Activated CD8-positive, alpha-beta memory T cell treated with anti-CD3 and anti-CD28 coated beads, Interleukin-2, amount 10 ng/mL, durations not matched to agents 7 days and 5 days (primary cell): ENCODE data around the gene SORCS2. TPM values are rescaled to one million over a fixed set of nuclear protein-coding genes. Genes with fewer than 3 reads are reported as not detected.

Experiments
- ATAC-seq: fragments of 150-1000 bp; cut with Tn5 transposase; one replicate; pipeline ENCODE4 v1.10.0; 2021; ENCODE audit warnings: moderate library complexity
- CTCF ChIA-PET: fragments of 350-600 bp; sonication (Branson Sonifier 250); formaldehyde crosslinking; loops from one replicate; lab custom pipeline; 2021; ENCODE audit warnings: antibody characterized with exemption; lab: Charles Lee
- DNase-seq: peaks from one replicate; pipeline ENCODE4 v3.0.0-alpha.2; 2020
- H3K27ac Mint-ChIP-seq: one replicate; pipeline ENCODE4 v1.8.0; 2021; ENCODE audit warnings: mild to moderate bottlenecking, mixed read lengths
- H3K27me3 Mint-ChIP-seq: one replicate; pipeline ENCODE4 v1.8.0; 2021; ENCODE audit warnings: mixed read lengths
- H3K36me3 Mint-ChIP-seq: one replicate; pipeline ENCODE4 v1.8.0; 2021; ENCODE audit warnings: mild to moderate bottlenecking, mixed read lengths
- H3K4me1 Mint-ChIP-seq: one replicate; pipeline ENCODE4 v1.8.0; 2021; ENCODE audit warnings: mixed read lengths
- H3K4me3 Mint-ChIP-seq: one replicate; pipeline ENCODE4 v1.8.0; 2021; ENCODE audit warnings: mild to moderate bottlenecking, moderate library complexity, mixed read lengths
- H3K9me3 Mint-ChIP-seq: one replicate; pipeline ENCODE4 v1.8.0; 2022; ENCODE audit warnings: low read depth, mixed read lengths
- total RNA-seq, 2 experiments: library from RNA; stranded (reverse); gene quantifications; one replicate each; pipeline ENCODE4 v1.2.3, GENCODE V29; 2021

Gene SORCS2
- total RNA-seq, 2 experiments from 2014 or later, result 0.05 to 0.06 TPM

DNA sequence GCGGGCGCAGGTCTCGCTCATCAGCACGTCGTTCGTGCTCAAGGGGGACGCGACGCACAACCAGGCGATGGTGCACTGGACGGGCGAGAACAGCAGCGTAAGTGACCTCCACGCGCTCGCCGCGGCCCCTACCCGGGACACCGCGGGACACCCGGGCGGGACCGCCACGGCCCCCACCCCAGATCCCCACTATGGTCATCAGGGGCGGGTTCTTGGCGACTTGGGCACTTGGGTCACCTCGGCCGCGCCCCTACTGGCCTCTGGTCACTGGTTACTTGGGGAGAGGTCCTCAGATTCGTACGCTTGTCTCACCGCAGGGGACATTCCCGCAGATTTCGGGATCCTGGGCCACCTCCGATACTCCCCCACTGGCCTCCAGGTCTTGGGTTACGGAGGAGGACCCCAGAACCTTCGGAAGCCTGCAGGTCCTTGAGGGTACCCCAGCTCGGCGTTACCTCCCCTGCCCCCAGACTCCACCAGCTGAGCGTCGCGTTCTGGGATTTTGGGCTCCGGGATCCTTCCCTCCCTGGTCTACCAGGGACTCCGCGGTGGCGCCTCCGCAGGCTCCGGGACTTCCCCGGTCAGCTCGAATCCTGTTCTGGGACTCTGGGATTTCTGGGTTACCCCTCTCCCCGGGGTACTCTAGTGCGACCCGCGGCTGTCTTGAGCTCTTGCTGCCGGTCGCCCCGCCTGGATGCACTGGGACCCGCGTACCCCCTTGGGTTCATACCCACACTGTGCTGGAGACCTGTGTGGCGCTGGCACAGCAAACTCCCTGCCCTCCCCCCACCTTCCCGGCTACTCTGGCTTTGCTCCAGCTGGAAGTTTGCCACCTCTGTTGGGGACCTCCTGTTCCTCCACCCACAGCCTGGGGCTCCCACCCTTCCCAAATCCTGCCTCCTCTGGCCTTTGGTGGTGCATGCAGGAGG, 956 bp downstream of the SORCS2 start:
- Mint-ChIP-seq H3K9me3 (no peaks in the 10 kb centered on the region), H3K36me3 (no peaks in the 10 kb centered on the region), H3K27me3 (peaks cover 76% of the 10 kb centered on the region), H3K4me3 (no peak overlapping the region), H3K27ac (no peak overlapping the region), H3K4me1 (no peaks in the 10 kb centered on the region)
- ATAC-seq (no peak), DNase-seq (no peak)
- CTCF ChIA-PET, result interaction anchor here (0.8 to 1.0 kb wide), 2 partner anchors 8 to 609 kb away, joined by 3 read pairs; no protein-coding TSS in a partner anchor

DNA sequence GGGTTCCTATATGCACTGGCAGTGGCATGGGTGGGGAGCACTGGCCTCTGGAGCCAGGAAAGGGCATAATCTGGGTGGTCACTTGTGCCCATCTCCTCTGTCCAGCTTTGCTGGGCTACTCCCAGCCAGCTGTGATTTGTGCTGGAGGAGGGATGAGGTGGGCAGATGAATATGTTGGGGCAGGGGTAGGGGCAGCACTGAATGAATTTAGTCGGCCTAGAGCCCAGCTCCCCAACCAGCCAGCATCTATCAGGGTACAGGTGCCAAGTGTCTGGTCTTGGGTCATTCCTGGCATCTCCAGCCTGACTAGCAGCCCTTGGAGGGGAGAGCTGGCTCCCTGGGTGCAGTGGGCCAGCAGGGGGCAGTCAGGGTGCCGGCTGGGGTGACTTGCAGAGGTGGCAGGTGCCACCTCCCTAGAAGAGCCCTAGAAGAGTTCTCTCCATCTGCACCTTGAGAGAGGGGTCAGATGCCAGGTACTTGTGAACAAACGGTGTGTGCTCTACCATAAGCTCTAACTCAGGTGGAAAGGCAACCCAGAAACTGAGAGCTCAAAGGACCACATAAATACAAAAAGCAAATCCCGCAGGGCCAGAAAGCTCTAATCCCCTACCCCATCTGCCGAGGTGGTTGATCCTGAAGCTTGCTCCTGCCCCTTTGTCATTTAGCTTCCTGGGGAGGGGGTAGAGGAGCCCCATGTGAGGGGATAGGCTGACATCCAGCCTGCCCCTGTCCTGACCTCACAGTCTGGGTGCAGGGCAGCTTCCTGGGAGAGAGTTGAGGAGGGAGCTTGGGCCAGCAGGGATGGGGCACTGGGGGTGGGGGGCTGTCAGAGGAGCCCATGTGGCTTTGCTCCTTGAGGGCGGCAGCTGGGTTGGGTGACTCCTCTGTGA, 2.2 kb downstream of the SORCS2 start:
- H3K9me3 Mint-ChIP-seq, result no peaks in the 10 kb centered on the region
- no peak overlapping the region for H3K4me3 Mint-ChIP-seq
- H3K27ac Mint-ChIP-seq, result no peak overlapping the region
- CTCF ChIA-PET, result interaction anchor here (0.8 to 1.3 kb wide), 2 partner anchors 608 to 793 kb away, joined by 3 read pairs; no protein-coding TSS in a partner anchor
- ATAC-seq (no peak), DNase-seq (no peak)
- no peaks in the 10 kb centered on the region for H3K4me1 Mint-ChIP-seq
- H3K36me3 Mint-ChIP-seq, result no peaks in the 10 kb centered on the region
- H3K27me3 Mint-ChIP-seq, result peaks cover 64% of the 10 kb centered on the region

DNA sequence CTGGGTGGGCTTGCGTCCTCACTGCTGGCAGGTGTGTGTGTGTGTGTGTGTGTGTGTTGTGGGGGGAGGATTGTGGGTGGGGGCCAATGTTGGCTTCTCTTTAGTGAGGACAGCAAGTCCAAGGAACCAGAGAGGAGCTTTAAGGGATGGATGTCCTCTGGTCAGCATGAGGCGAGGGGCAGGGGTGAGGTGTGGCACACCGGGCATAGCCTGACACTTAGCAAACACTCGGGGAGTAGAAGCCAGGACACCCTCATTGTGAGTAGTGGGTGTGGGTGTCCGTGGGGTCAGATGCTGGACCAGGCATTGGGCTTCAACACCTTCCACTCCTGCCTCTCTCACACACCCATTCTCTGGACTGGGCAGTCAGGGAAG, 2.8 kb downstream of the SORCS2 start:
- Mint-ChIP-seq H3K4me3 (no peak overlapping the region), H3K4me1 (no peaks in the 10 kb centered on the region), H3K9me3 (no peaks in the 10 kb centered on the region), H3K27me3 (peaks cover 58% of the 10 kb centered on the region), H3K36me3 (no peaks in the 10 kb centered on the region), H3K27ac (no peak overlapping the region)
- CTCF ChIA-PET, result interaction anchor here (1.3 kb wide), 1 partner anchor 792 kb away, joined by 3 read pairs; no protein-coding TSS in a partner anchor
- no peak for DNase-seq
- no peak for ATAC-seq

DNA sequence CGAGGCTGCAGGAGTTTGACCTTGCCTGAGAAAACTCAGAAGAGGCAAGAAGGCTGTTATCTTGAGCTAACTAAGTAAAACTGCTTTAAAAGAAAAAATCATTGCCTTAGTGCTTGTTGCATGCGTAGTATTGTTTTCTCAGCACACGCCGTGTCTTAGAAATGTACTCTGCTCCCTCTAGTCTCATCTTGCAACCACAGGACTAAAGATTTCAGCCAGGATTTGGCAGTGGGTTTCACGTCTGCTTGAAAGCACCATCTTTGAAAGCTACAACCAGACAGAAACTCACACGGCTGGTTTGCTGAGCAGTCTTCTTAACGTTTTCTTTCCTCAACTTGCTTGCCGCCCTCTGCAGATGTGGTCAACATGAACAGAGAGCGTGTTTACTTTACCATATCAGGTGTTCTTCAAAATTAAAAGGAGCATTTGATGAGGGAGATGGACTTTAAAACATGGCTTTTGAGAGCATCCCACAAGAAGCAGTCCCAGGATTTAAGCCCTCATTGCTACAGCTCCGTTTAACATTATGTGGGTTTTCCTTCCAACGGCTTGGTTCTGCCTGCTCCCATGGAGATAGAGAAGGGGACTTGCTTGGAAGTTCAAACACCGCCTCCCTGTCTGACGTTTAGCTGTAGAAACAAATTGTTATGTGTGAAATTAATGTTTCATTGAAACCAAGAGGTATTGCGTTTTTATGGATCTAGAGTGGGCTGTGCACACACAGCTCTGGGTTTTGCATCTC, 3.4 kb downstream of the SORCS2 start:
- Mint-ChIP-seq H3K9me3 (no peaks in the 10 kb centered on the region), H3K4me3 (no peak overlapping the region), H3K4me1 (no peaks in the 10 kb centered on the region), H3K27ac (no peak overlapping the region), H3K36me3 (no peaks in the 10 kb centered on the region), H3K27me3 (peaks cover 54% of the 10 kb centered on the region)
- no peak for ATAC-seq
- DNase-seq, result no peak
- CTCF ChIA-PET, result interaction anchor here (1.3 kb wide), 1 partner anchor 791 kb away, joined by 3 read pairs; no protein-coding TSS in a partner anchor

DNA sequence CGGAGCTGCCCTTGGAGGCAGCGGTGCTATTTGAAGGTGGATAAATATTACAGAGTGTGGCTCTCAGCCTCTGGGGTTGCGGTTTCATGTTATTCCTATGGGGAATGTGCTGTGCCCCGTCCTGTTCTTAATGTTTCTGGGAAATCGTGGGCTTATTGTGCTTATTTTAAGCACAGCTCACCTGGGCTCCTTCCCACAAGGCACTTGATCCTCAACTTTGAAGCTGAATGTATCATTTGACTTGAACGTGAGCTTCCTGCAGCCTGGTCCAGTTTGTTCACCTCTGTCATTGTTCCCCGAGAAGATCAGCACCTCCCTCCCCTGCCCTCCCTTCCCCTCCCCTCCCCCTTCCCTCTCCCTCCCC, 3.9 kb downstream of the SORCS2 start:
- H3K9me3 Mint-ChIP-seq, result no peaks in the 10 kb centered on the region
- H3K36me3 Mint-ChIP-seq, result no peaks in the 10 kb centered on the region
- H3K27ac Mint-ChIP-seq, result no peak overlapping the region
- ATAC-seq, result no peak
- CTCF ChIA-PET, result no interaction called here
- peaks cover 52% of the 10 kb centered on the region for H3K27me3 Mint-ChIP-seq
- H3K4me1 Mint-ChIP-seq, result no peaks in the 10 kb centered on the region
- no peak overlapping the region for H3K4me3 Mint-ChIP-seq
- DNase-seq, result no peak

DNA sequence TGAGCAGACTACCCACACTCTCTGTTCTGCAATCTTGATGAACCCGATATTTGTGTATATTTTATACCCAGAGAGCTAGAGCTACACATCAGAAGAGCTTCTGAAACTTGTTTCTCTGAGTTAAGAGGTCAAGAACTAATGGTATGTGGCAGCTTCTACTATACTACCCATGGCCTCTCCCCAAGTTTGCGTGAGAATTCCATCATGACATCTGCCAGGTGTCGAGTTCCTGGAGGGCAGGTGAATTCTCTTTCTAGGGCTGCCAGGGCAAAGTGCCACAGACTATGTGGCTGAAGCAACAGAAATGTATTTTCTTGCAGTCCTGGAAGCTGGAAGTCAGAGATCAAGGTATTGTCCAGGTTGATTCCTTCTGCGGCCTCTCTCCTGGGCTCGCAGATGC, 4.4 kb downstream of the SORCS2 start:
- H3K4me3 Mint-ChIP-seq, result no peak overlapping the region
- H3K9me3 Mint-ChIP-seq, result no peaks in the 10 kb centered on the region
- no peak for ATAC-seq

DNA sequence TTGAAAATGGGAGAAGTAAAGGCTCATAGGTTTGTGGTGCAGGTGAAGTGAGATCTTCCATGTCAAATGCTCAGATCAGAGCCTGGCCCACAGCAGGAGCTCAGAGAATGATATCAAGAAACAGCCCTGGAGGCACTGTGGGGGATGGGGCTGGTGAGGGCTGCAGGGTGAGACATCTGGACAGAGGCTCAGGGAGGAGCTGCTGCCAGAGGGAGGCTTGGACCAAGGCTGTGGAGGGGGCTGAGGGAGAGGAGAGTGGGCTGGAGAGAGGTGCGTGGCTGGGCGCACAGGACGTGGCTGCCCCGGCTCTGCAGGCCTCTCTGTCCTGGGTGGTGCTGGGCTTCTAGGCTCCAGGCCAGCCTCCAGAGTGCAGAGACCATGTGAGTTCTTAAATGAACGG, 5.6 kb downstream of the SORCS2 start:
- peaks cover 53% of the 10 kb centered on the region for H3K27me3 Mint-ChIP-seq
- no peaks in the 10 kb centered on the region for H3K36me3 Mint-ChIP-seq
- no peak for DNase-seq
- H3K9me3 Mint-ChIP-seq, result no peaks in the 10 kb centered on the region
- ATAC-seq, result no peak
- no peak overlapping the region for H3K4me3 Mint-ChIP-seq
- CTCF ChIA-PET, result interaction anchor here (1.4 kb wide), 1 partner anchor 138 kb away, joined by 3 read pairs; no protein-coding TSS in a partner anchor
- H3K4me1 Mint-ChIP-seq, result no peaks in the 10 kb centered on the region
- H3K27ac Mint-ChIP-seq, result no peak overlapping the region

More for the DNA sequence above, 4.4 kb downstream of the SORCS2 start:
- Mint-ChIP-seq H3K36me3 (no peaks in the 10 kb centered on the region), H3K4me1 (no peaks in the 10 kb centered on the region), H3K27ac (no peak overlapping the region), H3K27me3 (peaks cover 50% of the 10 kb centered on the region)
- no peak for DNase-seq
- CTCF ChIA-PET, result interaction anchor here (1.4 kb wide), 1 partner anchor 139 kb away, joined by 3 read pairs; no protein-coding TSS in a partner anchor

DNA sequence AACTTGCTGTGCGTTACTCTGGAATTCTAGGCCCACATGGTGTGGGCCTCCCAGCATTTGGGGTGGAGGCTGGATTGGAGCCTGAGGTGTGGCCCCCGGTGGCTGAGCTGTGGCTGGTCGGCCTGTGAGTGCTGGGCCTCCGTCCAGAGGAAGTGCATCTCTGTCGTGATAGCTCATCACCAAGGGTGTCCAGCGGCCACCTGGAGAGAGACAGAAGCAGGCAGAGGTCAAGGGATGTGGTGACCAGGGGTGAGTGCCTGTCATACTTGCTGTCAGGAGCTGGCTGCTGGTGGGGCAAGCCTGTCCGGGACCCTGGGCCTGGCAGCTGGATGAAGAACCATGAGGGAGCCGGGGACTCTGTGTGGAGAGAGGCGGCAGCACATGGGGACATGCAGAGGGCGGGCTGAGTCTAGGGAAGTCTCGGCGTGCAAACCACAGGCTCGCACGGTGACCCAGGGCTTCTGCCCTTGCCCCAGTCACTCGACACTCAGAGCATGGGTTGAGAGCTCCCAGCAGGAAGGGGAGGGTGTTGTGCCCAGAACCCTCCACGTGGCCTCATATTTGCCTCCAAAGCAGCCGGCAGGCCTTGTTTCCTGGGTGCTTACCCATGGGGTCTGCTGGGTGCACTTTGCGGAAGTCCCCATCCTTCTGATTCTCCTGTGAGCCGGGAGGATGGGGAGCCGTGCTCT, 6.2 kb downstream of the SORCS2 start:
- H3K36me3 Mint-ChIP-seq, result no peaks in the 10 kb centered on the region
- DNase-seq, result no peak
- no peak for ATAC-seq
- H3K9me3 Mint-ChIP-seq, result no peaks in the 10 kb centered on the region
- H3K27me3 Mint-ChIP-seq, result peaks cover 47% of the 10 kb centered on the region
- H3K27ac Mint-ChIP-seq, result no peak overlapping the region
- CTCF ChIA-PET, result no interaction called here
- no peaks in the 10 kb centered on the region for H3K4me1 Mint-ChIP-seq
- H3K4me3 Mint-ChIP-seq, result no peak overlapping the region

DNA sequence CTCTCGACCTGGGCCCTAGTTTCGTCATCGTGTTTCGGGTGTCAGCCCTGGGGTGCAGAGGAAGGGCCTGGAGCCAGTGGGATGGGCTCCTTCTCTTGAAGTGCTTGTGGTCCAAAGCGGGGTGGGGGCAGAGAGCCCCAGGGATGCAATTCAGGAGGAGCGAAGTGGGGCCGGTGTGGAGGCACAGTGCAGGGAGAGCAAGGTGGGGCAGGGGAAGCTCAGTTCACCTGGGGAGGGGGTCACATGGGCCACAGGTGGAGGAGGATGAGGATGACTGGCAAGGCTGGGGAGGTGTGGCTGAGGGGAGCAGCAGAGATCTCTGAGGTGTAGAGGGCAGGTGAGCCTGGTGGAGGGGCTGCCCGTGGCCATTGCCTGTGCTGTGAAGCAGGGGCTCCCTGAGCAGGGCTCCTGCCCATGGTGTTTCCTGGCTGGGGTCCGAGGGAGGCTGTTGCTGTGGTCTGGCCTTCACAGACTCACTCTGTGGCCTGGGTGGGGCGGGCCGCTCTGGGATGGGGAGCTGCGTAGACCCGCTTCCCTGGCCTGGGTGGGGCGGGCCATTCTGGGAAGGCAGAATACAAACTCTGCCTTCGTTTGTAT, 6.9 kb downstream of the SORCS2 start:
- no peak for ATAC-seq
- H3K27me3 Mint-ChIP-seq, result peaks cover 41% of the 10 kb centered on the region
- H3K4me1 Mint-ChIP-seq, result no peaks in the 10 kb centered on the region
- CTCF ChIA-PET, result no interaction called here
- no peaks in the 10 kb centered on the region for H3K36me3 Mint-ChIP-seq
- H3K27ac Mint-ChIP-seq, result no peak overlapping the region
- H3K4me3 Mint-ChIP-seq, result no peak overlapping the region
- no peak for DNase-seq
- H3K9me3 Mint-ChIP-seq, result no peaks in the 10 kb centered on the region

DNA sequence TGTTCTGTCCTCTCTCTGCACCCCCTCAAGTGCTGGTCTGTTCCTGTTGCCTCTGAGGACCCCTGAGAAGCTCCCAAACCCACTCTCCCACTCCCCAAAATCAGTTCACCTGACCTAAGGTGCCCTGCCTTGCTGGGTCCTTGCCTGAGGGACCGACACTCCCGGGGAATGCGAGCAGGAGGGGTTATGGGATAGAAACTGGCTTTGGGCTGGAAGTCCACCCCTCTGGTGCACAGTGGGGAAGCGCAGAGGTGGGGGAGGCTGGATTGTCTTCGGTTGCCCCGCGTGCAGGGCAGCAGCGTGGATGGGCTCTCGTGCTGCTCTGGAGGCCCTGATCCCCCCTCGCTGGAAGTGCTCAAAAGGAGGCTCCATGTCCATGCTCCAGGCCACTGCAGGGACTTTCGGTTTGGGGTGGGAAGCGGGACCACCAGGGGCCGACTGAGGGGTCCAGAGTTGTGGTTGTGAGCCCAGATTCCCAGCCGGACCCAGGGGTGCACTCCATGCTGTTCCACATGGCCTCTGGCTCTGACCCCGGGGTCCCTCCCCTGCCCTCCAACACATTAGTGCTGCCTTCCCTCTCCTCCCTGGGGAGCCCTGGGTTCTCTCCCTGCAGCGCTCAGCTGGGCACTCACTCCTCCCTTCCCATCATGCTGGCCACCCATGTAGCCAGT, 7.6 kb downstream of the SORCS2 start:
- Mint-ChIP-seq H3K9me3 (no peaks in the 10 kb centered on the region), H3K4me3 (no peak overlapping the region), H3K27ac (no peak overlapping the region), H3K36me3 (no peaks in the 10 kb centered on the region), H3K27me3 (peaks cover 35% of the 10 kb centered on the region), H3K4me1 (no peaks in the 10 kb centered on the region)
- DNase-seq (no peak), ATAC-seq (no peak)
- CTCF ChIA-PET, result no interaction called here

DNA sequence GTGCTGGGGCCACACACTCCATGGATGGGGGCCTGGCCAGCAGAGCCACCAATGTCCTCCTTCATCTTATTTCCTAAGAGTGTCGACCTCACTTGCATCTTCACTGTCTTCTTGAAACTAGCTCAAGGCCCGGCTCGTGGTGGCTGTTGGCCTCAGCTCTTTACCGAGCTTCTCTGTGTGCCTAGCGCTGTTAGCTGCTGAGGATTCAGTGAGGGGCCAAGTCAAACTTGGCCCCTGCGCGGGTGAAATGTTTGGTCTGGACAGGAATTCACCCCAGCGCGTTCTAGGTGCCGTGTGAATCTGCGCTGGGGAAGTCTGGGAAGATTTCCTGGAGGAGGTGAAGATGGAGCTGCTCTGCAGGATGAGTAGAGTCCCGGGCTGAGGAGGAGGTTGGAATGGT, 8.5 kb downstream of the SORCS2 start:
- peaks cover 28% of the 10 kb centered on the region for H3K27me3 Mint-ChIP-seq
- no peak overlapping the region for H3K27ac Mint-ChIP-seq
- ATAC-seq (no peak), DNase-seq (no peak)
- H3K4me1 Mint-ChIP-seq, result no peaks in the 10 kb centered on the region
- CTCF ChIA-PET, result no interaction called here
- no peak overlapping the region for H3K4me3 Mint-ChIP-seq
- H3K9me3 Mint-ChIP-seq, result no peaks in the 10 kb centered on the region
- no peaks in the 10 kb centered on the region for H3K36me3 Mint-ChIP-seq
